Lung (tissue), 12 donors: ENCODE results near the gene MYL12A. TPM values are rescaled to one million over a fixed set of nuclear protein-coding genes. Genes with fewer than 3 reads are reported as not detected.

Experiments
- ATAC-seq: fragments of 200-7000 bp; cut with Tn5 transposase; one replicate; pipeline ENCODE4 v1.9.1; 2020; ENCODE audit warnings: moderate number of reproducible peaks; ENCODE audit not compliant: insufficient read depth, low FRiP score
- DNase-seq, 3 donors: peaks; one replicate each; pipeline ENCODE4 v3.0.0-alpha.2; 2013 to 2017
- H3K27ac ChIP-seq, 2 donors: one replicate each; pipeline ENCODE4 v1.5.1; 2013; ENCODE audit warnings: mild to moderate bottlenecking in 2 of 2, moderate library complexity in 2 of 2, control low read depth in 1 of 2, inconsistent platforms in 1 of 2, low read depth in 1 of 2, low read length in 1 of 2
- H3K27me3 ChIP-seq, 3 donors: one replicate each; pipeline ENCODE4 v1.5.1; 2013; ENCODE audit warnings: low read length in 2 of 3; ENCODE audit not compliant: control insufficient read depth in 3 of 3, insufficient read depth in 3 of 3
- H3K36me3 ChIP-seq, 4 donors: one replicate each; pipeline ENCODE4 v1.5.1; 2013; ENCODE audit warnings: low read length in 4 of 4, mild to moderate bottlenecking in 1 of 4, moderate library complexity in 1 of 4; ENCODE audit not compliant: control insufficient read depth in 4 of 4, insufficient read depth in 4 of 4
- H3K4me1 ChIP-seq, 5 donors: one replicate each; pipeline ENCODE4 v1.5.1; 2013; ENCODE audit warnings: low read length in 5 of 5, mild to moderate bottlenecking in 2 of 5, moderate library complexity in 1 of 5; ENCODE audit not compliant: control insufficient read depth in 5 of 5, insufficient read depth in 5 of 5
- H3K4me3 ChIP-seq: one replicate; pipeline ENCODE4 v1.5.1; 2013; ENCODE audit warnings: mild to moderate bottlenecking, control low read depth, moderate library complexity
- H3K9ac ChIP-seq, 2 donors: one replicate each; pipeline ENCODE4 v1.5.1; 2013; ENCODE audit warnings: low read length in 2 of 2, control low read depth in 1 of 2; ENCODE audit not compliant: insufficient read depth in 1 of 2
- H3K9me3 ChIP-seq, 4 donors: one replicate each; pipeline ENCODE4 v1.5.1; 2013; ENCODE audit warnings: low read length in 3 of 4, mild to moderate bottlenecking in 1 of 4, moderate library complexity in 1 of 4; ENCODE audit not compliant: control insufficient read depth in 4 of 4, insufficient read depth in 3 of 4
- WGBS, 2 donors: extraction: QIAGEN DNeasy Blood & Tissue Kit; methylation state at CpG; one replicate each; pipeline ENCODE4 v1.1.7; 2013; 5-methylcytosine and 5-hydroxymethylcytosine counted together
- polyA plus RNA-seq, 2 donors: library from polyadenylated mRNA; stranded (reverse); fragments of 200-250 nt; gene quantifications; one replicate each; pipeline ENCODE4 v1.2.1, GENCODE V29; 2013
- total RNA-seq, 2 donors: library from RNA; depleted of rRNA in 1 of 2; stranded (reverse); fragments of >200 nt in 1 of 2; gene quantifications; one replicate each; pipeline ENCODE4 v1.2.1, GENCODE V29; 2014 to 2021
- TF ChIP-seq, protein P1 (sequence below): IDR thresholded peaks from 2 replicates; pipeline ENCODE4 v1.5.1; 2012; ENCODE audit warnings: mild to moderate bottlenecking; ENCODE audit errors: control extremely low read depth, extremely low read depth
- donor health status: control.
- donor health status: control.
- donor health status: Bipolar disorder and iron deficiency.
- donor health status: healthy.
- donor health status: DM: yes; HTN: yes; CAD: no.

MYL12A gene
- total and polyA plus RNA-seq, 4 donors, result 321 to 796 (median 491) TPM

DNA sequence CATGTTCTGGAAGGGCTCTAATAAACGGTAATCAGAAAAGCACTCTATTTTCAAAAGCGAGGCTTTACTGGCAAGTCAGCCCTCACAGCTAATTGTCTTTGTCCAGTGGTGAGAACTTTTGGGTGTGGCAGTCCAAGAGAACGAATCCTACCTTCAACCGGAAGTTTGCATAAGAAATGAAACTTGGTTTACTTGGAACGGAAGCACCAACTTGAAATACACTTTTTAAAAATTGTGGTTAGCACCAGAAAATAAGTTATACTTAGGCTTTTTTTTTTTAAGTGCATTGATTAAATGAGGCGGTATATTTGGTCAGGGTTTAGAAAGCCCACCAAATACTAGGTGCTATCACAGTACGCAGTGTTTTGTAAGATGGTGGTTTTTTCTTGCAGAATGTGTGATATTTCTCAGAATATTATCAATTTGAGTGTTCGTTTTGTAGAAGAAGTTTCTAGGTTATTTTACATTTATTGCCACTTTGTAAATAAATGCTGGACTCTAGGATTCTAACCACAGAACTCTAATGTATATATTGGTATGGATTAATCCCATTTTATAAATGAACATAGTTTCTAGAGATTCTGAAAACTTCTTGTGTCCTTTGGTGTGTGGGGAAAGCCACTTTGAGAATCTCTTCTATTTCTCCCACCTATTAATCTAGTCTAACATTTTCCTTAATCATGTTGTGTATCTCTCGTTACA lies 1.2 kb downstream of the MYL12A start:
- ATAC-seq (no peak), DNase-seq (peak; percentile 17 to 77 (median 77))
- Histone ChIP-seq H3K27me3 (no peaks in the 10 kb centered on the region), H3K4me1 (peaks cover 0 to 20% (median 5%) of the 10 kb centered on the region in 5 donors), H3K27ac (peak overlapping the region; percentile 39 to 100), H3K9ac (peak overlapping the region; percentile 89 to 93), H3K36me3 (peaks cover 1 to 9% (median 5%) of the 10 kb centered on the region in 4 donors), H3K9me3 (no peaks in the 10 kb centered on the region), H3K4me3 (peak overlapping the region; percentile 24)
- TF ChIP-seq, protein P1, sequence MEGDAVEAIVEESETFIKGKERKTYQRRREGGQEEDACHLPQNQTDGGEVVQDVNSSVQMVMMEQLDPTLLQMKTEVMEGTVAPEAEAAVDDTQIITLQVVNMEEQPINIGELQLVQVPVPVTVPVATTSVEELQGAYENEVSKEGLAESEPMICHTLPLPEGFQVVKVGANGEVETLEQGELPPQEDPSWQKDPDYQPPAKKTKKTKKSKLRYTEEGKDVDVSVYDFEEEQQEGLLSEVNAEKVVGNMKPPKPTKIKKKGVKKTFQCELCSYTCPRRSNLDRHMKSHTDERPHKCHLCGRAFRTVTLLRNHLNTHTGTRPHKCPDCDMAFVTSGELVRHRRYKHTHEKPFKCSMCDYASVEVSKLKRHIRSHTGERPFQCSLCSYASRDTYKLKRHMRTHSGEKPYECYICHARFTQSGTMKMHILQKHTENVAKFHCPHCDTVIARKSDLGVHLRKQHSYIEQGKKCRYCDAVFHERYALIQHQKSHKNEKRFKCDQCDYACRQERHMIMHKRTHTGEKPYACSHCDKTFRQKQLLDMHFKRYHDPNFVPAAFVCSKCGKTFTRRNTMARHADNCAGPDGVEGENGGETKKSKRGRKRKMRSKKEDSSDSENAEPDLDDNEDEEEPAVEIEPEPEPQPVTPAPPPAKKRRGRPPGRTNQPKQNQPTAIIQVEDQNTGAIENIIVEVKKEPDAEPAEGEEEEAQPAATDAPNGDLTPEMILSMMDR, result no peak
- WGBS, 2 donors, result 5 to 7% methylated on average over 9 of the region's 9 CpGs

DNA sequence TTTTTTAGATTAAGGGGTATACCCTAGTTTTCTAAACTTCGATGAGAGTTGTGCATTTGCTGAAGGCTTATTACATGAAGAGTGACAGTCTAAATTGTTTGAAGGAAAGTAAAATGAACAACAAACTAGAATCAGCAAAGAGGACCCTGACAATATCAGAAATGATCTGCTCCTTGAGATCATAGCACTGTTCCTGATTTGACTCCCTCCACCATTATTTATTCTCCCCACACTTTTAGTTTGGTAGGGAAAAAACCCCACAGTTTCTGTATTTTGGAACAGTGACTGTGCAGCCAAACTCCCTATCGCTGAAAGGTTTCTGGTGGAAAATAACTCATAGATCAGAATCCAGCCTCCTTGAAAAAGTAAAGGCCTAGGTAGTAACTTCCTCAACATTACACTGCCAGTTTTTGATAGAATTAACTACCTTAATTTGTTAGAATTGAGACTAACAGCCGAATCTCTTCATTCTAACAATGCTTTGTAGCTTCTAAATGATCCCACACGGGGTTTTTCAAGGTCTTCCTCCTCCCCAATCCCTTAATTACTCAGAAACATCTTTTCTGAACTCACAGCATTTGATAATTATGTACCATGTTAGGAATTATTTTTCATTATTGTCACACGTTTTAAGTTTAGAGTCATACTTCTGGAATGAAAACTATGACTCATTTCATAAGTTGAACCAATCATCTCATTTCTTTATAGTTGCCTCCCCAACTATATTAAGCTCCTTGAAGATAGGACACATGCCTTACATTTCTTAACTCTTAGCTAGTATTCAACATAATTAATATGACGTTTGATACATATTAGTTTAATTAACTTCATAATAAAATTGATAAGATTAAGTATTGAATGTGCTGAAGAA lies 2.9 kb downstream of the MYL12A start:
- no peak overlapping the region for H3K4me3 ChIP-seq
- WGBS, 2 donors, result 35 to 46% methylated on average over 6 of the region's 6 CpGs
- DNase-seq (no peak), ATAC-seq (no peak)
- no peaks in the 10 kb centered on the region for H3K9me3 ChIP-seq
- H3K36me3 ChIP-seq, result peaks cover 7 to 23% (median 15%) of the 10 kb centered on the region in 4 donors
- TF ChIP-seq, protein P1, result no peak
- no peak overlapping the region for H3K9ac ChIP-seq
- H3K27ac ChIP-seq, result peak overlapping the region; percentile 37 to 100
- no peaks in the 10 kb centered on the region for H3K27me3 ChIP-seq
- H3K4me1 ChIP-seq, result peaks cover 0 to 19% (median 3%) of the 10 kb centered on the region in 5 donors

DNA sequence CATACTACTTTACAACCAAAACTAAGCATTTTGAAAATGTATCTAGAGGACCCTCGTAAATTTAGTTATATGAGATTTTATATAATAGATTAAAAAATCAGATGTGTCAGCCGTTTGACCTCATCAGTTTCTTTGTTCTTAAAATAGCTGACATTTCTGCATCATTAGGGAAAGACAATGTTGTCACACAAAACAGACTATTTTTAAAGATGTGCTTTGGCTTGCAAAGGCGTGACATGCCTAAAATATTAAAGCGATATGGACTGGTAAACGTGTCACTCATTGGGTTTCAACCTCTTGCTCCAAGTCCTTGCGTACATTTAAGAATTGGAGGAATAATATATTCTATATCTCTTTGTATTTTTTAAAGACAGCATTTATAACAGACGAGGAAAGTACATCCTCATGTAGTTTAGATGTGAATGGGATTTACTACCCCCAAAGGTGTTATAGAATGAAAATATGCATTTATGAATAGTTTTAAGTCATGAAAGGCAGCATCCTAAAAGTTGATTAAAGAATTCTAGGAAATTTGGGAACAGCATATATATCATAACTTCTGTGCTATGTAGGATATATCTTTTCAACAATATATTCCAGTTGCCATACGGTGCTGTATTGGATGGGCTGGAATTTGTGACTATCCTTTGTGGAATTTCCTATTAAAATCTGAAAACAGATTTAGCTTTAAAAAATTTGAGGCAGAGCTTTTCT lies 3.8 kb downstream of the MYL12A start:
- TF ChIP-seq, protein P1, result no peak
- Histone ChIP-seq H3K9ac (no peak overlapping the region), H3K36me3 (peaks cover 8 to 31% (median 20%) of the 10 kb centered on the region in 4 donors), H3K9me3 (no peaks in the 10 kb centered on the region), H3K4me3 (no peak overlapping the region), H3K27me3 (no peaks in the 10 kb centered on the region), H3K4me1 (peaks cover 0 to 12% (median 3%) of the 10 kb centered on the region in 5 donors), H3K27ac (peak overlapping the region in 1 of 2 donors; percentile 49)
- 60 to 79% methylated on average over 8 of the region's 8 CpGs for WGBS, 2 donors
- ATAC-seq (no peak), DNase-seq (no peak)
